ENCODE data around the gene RACK1.

Gene RACK1

DNA sequence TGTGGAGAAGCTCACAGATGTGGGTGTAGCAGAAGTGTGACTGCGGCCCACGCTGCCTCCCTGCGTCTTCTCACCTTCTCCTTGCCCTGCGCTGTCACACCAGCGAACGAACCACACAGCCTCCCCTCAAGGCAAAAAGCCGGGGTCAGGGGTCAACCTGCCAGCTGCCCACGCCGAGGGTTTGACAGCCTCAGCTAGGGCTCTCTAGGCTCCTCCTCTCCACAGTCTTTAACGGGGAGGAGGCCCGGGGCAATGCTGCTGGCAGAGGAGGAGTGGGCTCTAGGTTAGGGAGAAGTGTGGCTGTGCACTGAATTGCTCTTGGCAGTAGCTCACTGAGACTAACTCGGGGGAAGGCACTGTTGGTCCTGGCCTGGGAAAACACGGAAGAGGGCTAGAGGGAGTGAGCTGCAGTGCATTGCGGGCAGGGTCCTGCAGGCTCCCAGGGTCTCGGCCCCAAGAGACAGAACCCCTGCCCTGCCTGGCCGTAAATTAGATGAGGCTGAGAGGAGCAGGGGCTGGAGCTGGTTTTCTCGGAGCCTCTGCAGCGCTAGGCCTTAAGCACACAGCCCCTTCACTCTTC lies 21.5 kb upstream of the RACK1 start:
- Histone ChIP-seq H3K27ac (no peak overlapping the region), H3K27me3 (no peaks in the 10 kb centered on the region), H3K4me1 (ENCODE audit: control insufficient read depth in 1 of 2, insufficient read depth in 1 of 2, low read depth in 1 of 2, low read length in 1 of 2) (peaks cover 12 to 16% of the 10 kb centered on the region in 2 experiments), H3K9me3 (no peaks in the 10 kb centered on the region), H3K36me3 (peaks cover 9% of the 10 kb centered on the region), H3K4me3 (ENCODE audit: low read depth in 1 of 2, low read length in 1 of 2) (no peak overlapping the region)
- TF ChIP-seq, protein P1, sequence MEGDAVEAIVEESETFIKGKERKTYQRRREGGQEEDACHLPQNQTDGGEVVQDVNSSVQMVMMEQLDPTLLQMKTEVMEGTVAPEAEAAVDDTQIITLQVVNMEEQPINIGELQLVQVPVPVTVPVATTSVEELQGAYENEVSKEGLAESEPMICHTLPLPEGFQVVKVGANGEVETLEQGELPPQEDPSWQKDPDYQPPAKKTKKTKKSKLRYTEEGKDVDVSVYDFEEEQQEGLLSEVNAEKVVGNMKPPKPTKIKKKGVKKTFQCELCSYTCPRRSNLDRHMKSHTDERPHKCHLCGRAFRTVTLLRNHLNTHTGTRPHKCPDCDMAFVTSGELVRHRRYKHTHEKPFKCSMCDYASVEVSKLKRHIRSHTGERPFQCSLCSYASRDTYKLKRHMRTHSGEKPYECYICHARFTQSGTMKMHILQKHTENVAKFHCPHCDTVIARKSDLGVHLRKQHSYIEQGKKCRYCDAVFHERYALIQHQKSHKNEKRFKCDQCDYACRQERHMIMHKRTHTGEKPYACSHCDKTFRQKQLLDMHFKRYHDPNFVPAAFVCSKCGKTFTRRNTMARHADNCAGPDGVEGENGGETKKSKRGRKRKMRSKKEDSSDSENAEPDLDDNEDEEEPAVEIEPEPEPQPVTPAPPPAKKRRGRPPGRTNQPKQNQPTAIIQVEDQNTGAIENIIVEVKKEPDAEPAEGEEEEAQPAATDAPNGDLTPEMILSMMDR (IDR thresholded peaks at IDR 0.05), result no peak

DNA sequence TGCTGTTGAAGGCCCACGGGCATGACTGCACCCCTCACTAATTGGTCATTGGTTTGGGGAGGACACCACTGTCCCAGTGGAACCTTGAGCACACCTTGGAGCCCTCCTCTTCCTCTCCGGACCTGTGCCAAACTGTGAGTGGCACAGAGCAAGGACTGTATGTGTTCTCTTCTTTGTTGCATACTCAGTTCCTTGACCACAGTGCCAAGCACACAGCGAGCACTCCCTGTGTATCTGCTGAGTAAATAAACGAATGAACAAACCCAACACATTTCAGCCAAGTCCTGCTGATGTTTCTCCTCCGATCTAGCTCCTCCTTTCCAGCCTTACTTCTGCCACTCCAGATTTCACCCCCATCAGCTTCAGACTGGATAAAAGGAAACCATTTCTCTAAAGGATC lies 19.9 kb upstream of the RACK1 start:
- H3K36me3 ChIP-seq, result peaks cover 9% of the 10 kb centered on the region
- H3K4me1 ChIP-seq (ENCODE audit: control insufficient read depth in 1 of 2, insufficient read depth in 1 of 2, low read depth in 1 of 2, low read length in 1 of 2), result peaks cover 27 to 32% of the 10 kb centered on the region in 2 experiments
- H3K27ac ChIP-seq, result no peak overlapping the region
- H3K4me3 ChIP-seq (ENCODE audit: low read depth in 1 of 2, low read length in 1 of 2), result no peak overlapping the region
- H3K27me3 ChIP-seq, result no peaks in the 10 kb centered on the region
- no peaks in the 10 kb centered on the region for H3K9me3 ChIP-seq
- TF ChIP-seq, protein P1 (IDR thresholded peaks at IDR 0.05), result no peak

DNA sequence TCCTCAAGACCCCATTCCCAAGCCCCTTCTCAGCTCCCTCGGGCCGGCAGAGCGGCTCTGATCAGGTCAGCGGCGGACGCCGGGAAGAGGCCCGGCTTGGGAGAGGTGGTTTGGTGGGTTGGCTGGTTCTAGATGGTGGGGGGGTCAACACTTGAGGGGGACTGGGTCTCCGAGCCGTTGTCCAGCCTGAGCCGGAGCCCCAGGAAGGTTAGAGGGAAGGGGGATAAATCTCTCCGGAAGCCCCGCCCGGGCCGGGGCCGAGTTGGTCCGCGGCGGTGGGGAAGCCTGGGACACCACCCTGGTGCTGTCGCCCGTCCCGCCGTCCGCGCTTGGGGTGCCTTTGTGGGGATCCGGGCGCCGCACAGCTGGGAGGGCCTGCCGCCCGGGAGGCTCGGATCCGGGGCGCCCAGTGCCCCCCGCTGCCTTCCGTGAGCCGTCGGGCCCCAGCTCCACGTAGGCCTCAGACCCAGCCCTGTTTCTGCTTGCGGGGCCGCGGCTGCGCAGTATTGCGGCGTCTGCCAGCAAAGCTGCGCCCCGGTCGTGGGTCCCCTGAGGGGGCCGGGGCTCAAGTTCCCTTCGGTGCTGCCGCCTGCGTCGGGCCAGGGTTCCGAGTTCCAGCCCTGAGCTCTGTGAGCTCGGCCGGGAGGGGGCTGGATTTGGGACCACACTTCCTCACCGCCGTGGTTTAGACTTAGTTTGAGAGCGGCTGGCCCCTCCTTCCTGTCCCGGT lies 17.8 kb upstream of the RACK1 start:
- Histone ChIP-seq H3K4me3 (ENCODE audit: low read depth in 1 of 2, low read length in 1 of 2) (peak overlapping the region; percentile 88 to 98), H3K9me3 (no peaks in the 10 kb centered on the region), H3K36me3 (peaks cover 9% of the 10 kb centered on the region), H3K4me1 (ENCODE audit: control insufficient read depth in 1 of 2, insufficient read depth in 1 of 2, low read depth in 1 of 2, low read length in 1 of 2) (peaks cover 35 to 43% of the 10 kb centered on the region in 2 experiments), H3K27me3 (no peaks in the 10 kb centered on the region), H3K27ac (peak overlapping the region; percentile 90)
- TF ChIP-seq, protein P1 (IDR thresholded peaks at IDR 0.05), result no peak

DNA sequence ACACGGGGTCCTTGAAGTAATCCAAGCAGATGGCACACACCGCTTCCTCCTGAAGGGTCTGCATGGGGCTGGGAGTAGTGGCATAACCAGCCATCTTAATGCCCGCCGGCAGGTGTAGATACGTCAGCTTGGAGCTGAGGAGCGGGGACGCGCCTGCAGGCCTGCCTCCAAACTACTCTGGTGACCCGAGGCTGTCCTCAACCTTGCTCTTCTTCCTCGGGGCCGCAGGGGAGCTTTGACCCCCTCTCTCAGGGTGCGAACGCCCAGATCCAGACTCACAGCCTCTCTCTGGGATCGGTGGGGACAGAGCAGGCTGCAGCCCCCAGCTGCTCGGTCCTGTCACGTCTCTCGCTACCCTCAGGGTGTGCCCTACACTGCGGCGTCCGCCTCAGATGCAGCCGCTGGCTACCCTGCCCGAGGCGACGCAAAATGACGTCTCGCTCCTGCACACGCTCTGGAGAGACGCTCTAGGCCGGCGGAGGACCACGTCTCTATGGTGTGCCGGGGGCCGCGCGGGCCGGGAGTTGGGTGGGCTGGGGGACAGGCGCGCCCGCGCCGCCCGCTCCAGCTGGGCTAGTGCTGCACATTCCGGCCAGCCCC lies 17.1 kb upstream of the RACK1 start, which contains the start of gene TRIM52:
Gene TRIM52 (minus strand): TSS at position 424 of the 600 bp plus-strand sequence. CDS start 330 bp downstream, at position 94.
- peak within 1 kb of the TSS; percentile 88 to 98 for H3K4me3 ChIP-seq (ENCODE audit: low read depth in 1 of 2, low read length in 1 of 2)
- TF ChIP-seq, protein P1 (IDR thresholded peaks at IDR 0.05), result no peak
- H3K4me1 ChIP-seq (ENCODE audit: control insufficient read depth in 1 of 2, insufficient read depth in 1 of 2, low read depth in 1 of 2, low read length in 1 of 2), result peaks cover 35 to 43% of the 10 kb centered on the region in 2 experiments
- no peaks in the 10 kb centered on the region for H3K27me3 ChIP-seq
- peaks cover 11% of the 10 kb centered on the region for H3K36me3 ChIP-seq
- peak within 1 kb of the TSS; percentile 90 for H3K27ac ChIP-seq
- no peaks in the 10 kb centered on the region for H3K9me3 ChIP-seq

DNA sequence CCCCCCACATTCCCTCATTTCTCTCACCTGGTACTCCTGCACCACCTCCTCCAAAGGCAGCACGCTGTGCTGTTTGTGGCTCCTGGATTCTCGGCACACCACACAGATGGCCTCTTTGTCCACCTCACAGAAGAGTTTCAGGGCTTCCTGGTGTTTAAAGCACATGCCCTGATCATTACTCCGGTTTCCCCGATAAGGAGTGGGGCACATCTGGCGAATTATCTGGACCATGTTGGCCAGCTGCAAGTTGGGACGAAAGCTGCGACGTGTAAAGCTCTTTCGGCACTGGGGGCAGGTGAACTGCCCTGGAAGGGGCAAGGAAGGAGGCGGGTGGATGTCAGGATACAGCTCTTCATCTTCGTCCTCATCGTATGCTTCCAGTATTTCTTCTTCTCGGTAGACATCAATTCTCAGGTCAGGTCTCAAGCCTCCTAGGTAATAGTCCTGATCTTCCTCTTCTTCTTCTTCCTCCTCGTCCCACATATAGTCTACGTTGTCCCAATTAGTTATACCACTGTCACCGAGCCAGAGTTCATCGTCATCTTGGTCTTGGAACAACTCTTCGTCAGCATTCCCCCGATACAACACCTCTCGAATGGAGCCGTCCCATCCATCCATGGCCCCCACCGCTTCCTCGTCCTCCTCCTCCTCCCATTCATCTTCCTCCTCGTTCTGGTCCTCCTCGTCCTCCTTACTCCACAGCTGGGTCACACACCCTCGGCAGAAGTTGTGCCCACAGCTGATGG lies 16.4 kb upstream of the RACK1 start:
- peak overlapping the region; percentile 90 for H3K27ac ChIP-seq
- no peaks in the 10 kb centered on the region for H3K27me3 ChIP-seq
- H3K9me3 ChIP-seq, result no peaks in the 10 kb centered on the region
- H3K36me3 ChIP-seq, result peaks cover 12% of the 10 kb centered on the region
- TF ChIP-seq, protein P1 (IDR thresholded peaks at IDR 0.05), result no peak
- H3K4me3 ChIP-seq (ENCODE audit: low read depth in 1 of 2, low read length in 1 of 2), result peak overlapping the region; percentile 88 to 98
- peaks cover 35 to 43% of the 10 kb centered on the region in 2 experiments for H3K4me1 ChIP-seq (ENCODE audit: control insufficient read depth in 1 of 2, insufficient read depth in 1 of 2, low read depth in 1 of 2, low read length in 1 of 2)
